A673 (cell line): ENCODE results near the gene GAS7.

Experiments used
- EZH2 ChIP-seq: fragments of 200-600 bp; sonication (generic); IDR thresholded peaks from 2 replicates; pipeline ENCODE4 v1.6.1; 2017; ENCODE audit warnings: borderline replicate concordance, low read depth, mild to moderate bottlenecking, mixed read lengths, antibody characterized with exemption, low read length; ENCODE audit not compliant: poor library complexity, severe bottlenecking
- TF ChIP-seq, protein P1 (sequence below): fragments of 300-800, 200-600 bp; sonication (generic); conservative IDR thresholded peaks from 2 replicates; pipeline ENCODE4 v1.5.1; 2017; ENCODE audit warnings: low read depth, mild to moderate bottlenecking, antibody characterized with exemption, low read length, moderate library complexity, mixed read lengths

DNA sequence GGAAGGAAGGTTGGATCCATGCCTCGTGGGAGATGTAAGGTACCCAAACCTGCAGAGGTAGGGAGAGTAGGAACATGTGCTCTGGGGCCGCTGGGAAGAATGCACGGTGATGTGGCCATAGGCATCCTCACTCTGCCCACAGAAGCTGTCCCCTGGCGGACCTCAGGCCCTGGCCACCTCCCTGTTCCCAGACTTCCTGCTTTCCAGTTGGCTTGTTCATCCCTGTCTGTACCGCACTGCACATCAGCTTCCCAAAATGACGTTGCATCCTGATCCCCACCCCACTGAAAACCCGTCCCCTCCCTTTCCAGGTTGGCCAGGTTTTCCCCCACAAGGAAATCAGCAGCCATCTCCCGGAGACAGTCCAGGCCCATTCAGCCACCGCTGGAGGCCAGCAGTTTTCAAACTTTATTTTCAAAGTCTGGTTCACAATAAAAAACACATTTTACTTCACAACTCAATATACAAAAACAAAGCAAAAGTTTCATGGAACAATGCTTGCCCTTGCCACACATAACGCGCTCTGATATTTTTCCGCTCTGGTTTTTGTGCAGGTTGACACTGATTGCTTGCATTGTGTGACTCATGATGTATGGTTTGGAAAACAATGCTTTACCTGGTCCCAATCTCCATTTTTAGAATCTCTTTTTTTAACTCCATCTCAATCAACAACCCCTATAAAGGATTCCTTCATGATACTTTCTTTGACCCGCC lies 143.0 kb downstream of the GAS7 start:
- TF ChIP-seq, protein P1, sequence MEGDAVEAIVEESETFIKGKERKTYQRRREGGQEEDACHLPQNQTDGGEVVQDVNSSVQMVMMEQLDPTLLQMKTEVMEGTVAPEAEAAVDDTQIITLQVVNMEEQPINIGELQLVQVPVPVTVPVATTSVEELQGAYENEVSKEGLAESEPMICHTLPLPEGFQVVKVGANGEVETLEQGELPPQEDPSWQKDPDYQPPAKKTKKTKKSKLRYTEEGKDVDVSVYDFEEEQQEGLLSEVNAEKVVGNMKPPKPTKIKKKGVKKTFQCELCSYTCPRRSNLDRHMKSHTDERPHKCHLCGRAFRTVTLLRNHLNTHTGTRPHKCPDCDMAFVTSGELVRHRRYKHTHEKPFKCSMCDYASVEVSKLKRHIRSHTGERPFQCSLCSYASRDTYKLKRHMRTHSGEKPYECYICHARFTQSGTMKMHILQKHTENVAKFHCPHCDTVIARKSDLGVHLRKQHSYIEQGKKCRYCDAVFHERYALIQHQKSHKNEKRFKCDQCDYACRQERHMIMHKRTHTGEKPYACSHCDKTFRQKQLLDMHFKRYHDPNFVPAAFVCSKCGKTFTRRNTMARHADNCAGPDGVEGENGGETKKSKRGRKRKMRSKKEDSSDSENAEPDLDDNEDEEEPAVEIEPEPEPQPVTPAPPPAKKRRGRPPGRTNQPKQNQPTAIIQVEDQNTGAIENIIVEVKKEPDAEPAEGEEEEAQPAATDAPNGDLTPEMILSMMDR, result no peak
- no peak for TF ChIP-seq EZH2
